K562 treated with DMSO at 1 percent for 48 hours (cell line): ENCODE measurements around the gene GAS2. TPM values are rescaled to one million over a fixed set of nuclear protein-coding genes. Genes with fewer than 3 reads are reported as not detected.

Experiments used
- total RNA-seq: library from RNA; unstranded; fragments of 300-600 nt; gene quantifications from 2 replicates; pipeline ENCODE4 v1.2.3, GENCODE V29; 2022; ENCODE audit warnings: low replicate concordance; ENCODE audit errors: extremely low read depth

GAS2 gene
- total RNA-seq: not detected in 2 replicates

DNA sequence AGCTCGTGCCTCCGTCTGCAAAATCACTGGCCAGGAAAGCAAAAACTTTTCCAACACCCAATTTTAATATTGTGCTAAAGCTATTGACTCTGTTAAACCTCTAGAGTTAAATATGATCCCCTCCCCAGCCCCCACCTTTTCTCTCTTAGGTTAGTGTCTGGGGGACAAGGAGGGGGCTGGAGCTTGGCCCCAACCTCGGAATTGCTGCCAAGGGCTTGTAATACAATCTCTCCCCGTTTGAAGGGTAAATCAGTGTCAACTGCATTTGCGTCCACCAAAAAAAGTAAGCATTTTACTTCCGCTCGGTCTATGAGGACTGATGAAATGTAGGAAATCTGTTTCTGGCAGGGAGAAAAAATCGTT, at the start of gene GAS2:
Gene GAS2 (plus strand): TSS at position 287 of the 363 bp plus-strand sequence. CDS start 8,259 bp downstream, outside the sequence.

DNA sequence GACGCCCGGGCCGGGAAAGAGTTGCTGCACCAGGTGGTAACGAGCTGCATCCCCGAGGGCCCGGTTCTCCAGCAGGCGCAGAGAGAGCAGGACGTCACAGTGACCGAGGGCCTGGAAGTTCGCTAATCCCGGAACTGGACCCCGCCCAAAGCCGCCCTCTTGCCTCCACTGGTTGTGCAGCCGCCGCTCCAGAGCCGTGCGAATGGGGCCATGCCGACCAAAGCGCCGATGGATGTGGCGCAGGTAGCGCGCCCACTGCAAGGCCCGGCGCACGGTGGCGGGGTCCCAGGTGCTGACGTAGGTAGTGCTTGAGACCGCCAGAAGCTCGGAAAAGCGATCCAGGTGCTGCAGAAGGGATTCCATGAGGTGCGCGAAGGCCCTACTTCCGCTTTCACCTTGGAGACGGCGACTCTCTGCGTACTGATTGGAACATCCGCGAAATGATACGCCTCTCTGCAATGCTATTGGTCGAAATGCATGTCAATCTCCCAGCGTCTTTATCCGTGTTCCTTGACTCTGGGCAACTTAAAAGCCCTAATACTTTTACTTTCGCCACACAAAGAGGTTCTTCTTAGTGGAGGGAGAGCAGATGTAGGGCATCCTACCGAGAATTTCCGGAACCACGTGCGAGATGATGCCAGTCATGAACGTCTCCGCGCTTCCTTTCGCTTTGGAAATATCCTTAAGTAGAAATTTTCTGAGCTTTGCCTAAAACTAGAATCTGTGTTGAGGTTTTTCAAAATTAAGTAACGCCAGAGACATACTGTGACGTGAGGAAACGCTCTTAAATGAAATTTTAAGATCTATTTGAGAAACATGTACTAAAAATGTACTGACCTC, 40.7 kb upstream of the GAS2 start, which contains the start of gene FANCF:
Gene FANCF (minus strand): TSS at position 376 of the 840 bp plus-strand sequence. CDS start 13 bp downstream, at position 363.

DNA sequence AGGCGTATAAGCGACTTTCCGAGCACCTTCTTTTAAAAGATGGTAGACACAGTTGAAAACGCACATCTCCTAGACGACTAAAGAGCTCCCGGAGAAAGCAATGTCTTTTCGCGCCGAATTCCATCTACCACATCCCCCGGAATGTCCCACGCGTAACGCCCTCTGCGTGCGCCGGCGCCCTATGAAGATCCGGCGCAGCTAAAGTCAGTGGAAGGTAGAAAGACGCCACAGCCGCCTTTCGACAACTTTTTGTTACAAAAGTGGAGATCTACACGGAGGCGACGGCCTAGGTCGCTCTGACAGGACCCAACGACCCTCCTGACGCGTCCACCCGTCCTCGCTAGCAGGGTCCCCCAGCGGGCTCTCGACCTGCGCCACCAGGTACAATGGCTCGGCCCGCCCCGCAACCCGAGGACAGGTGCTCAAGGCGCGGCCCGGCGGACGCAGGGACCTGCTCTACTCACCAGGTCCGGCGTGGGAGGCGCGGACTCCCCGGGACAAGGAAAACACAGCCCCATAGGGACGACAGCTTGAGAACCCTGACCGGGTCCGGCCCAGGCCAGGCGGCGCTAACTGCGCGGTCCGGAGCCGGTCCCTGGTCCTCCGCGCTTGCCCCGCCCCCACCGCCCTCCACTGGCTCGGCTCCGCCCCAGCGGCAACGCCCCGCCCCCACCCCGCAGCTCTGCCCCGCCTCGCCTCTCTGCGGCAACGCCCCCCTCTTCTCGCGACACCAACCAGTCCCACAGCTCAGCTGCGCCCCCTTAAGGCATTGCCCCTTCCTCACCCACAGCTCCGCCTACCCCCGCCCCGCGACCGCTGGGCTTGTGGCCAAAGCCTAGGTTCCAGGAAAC, 163.0 kb downstream of the GAS2 start, which contains the start of gene SVIP:
Gene SVIP (minus strand): TSS at position 571 of the 851 bp plus-strand sequence. CDS start 53 bp downstream, at position 518.

DNA sequence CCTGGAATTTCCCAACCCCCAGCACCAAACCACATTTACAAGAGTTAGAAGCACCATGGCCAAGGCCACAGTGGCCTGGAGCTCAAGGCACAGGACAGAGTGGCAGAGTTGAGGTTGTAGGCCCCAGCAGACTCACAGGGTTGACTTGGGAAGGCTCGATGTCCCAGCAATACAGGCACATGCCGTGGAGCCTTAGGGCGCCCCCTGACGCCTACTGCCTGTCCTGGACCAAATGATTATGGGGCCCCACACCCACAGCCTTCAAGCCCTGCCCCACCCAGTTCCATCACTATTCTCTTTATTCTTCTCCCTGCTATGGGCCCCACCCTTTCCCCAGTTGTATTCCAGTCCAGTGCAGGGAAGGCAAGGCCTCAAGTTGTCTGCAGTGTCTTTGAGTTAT, 193.8 kb downstream of the GAS2 start, which contains the start of gene CCDC179:
Gene CCDC179 (minus strand): TSS at position 234 of the 400 bp plus-strand sequence. CDS start 53 bp downstream, at position 181.

Other genes with a start within 250 kb of the GAS2 start
- not detected in 2 replicates for gene FANCF, start 40.8 kb upstream of the GAS2 start, total RNA-seq
- not detected in 2 replicates for gene SVIP, start 163.2 kb downstream of the GAS2 start, total RNA-seq
- gene CCDC179, start 193.9 kb downstream of the GAS2 start, total RNA-seq: not detected in 2 replicates